ENCODE measurements around the gene UBASH3B. TPM values are rescaled to one million over a fixed set of nuclear protein-coding genes. Genes with fewer than 3 reads are reported as not detected.
"Not testable (repeated sequence)": the region's sequence is repeated elsewhere in the genome, so short reads cannot be mapped to it uniquely, and the experiment has no call there.

Gene UBASH3B
- total RNA-seq, 1 donor from 2014 or later = 4.3 TPM

DNA sequence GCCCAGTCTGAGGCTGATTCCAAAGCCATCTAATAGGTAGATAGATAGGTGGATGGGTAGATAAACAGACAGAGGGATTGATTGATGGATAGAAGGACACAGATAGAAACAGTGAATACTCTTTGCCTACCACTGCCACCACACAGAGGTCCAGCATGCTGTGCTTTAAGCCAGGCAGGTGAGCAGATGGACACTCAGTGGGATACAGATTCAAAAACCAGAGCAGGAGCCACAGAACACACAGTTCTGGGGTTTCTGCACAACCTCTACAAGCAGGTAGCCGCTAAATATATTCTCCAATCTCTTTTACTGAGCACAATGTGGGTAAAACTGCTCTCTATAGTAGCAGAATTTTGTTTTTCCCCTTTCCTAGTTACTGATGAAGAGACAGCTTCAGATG, 206.6 kb downstream of the UBASH3B start:
- no peak overlapping the region for H3K4me3 Mint-ChIP-seq
- peaks cover 9% of the 10 kb centered on the region for H3K4me1 Mint-ChIP-seq
- ATAC-seq (ENCODE audit: low read depth) = no peak
- no peak overlapping the region for H3K27ac Mint-ChIP-seq
- TF ChIP-seq CTCF (IDR thresholded peaks at IDR 0.05) = no peak
- H3K9me3 Mint-ChIP-seq = no peaks in the 10 kb centered on the region
- intact Hi-C loops (cut with micrococcal nuclease) = loop anchor here (5.0 kb wide), 1 partner anchor 385 kb away; no protein-coding TSS in a partner anchor
- ChIA-PET POLR2A (no interaction called here), CTCF (interaction anchor here (1.0 to 7.0 kb wide), 4 partner anchors 10 to 192 kb away, joined by 3 to 115 read pairs (median 24); no protein-coding TSS in a partner anchor)
- H3K27me3 Mint-ChIP-seq = peaks cover 27% of the 10 kb centered on the region
- no peaks in the 10 kb centered on the region for H3K36me3 Mint-ChIP-seq (ENCODE audit: low read depth)
- DNase-seq = no peak

GRCh38 chr11:122863154-122863553, 207.6 kb downstream of the UBASH3B start:
- POLR2A ChIA-PET = interaction anchor here (1.0 kb wide), 1 partner anchor 199 kb away, joined by 3 read pairs; the partner anchor contains the start of gene HSPA8
- intact Hi-C loops (cut with micrococcal nuclease) = loop anchor here (1.0 to 5.0 kb wide), 4 partner anchors 160 to 615 kb away; no protein-coding TSS in a partner anchor
- not testable (repeated sequence) for ATAC-seq (ENCODE audit: low read depth); H3K36me3 Mint-ChIP-seq (ENCODE audit: low read depth); H3K27ac Mint-ChIP-seq; DNase-seq; H3K9me3 Mint-ChIP-seq; H3K4me3 Mint-ChIP-seq; H3K4me1 Mint-ChIP-seq
- CTCF ChIA-PET = interaction anchor here (0.6 to 7.0 kb wide), 14 partner anchors 9 to 384 kb away, joined by 3 to 115 read pairs (median 5); no protein-coding TSS in a partner anchor
- peaks cover 33% of the 10 kb centered on the region for H3K27me3 Mint-ChIP-seq

GRCh38 chr11:122863704-122864326, 208.3 kb downstream of the UBASH3B start:
- POLR2A ChIA-PET = interaction anchor here (0.6 to 1.0 kb wide), 2 partner anchors 31 to 198 kb away, joined by 3 read pairs; partner anchors contain the start of gene HSPA8
- peak; percentile 80 for TF ChIP-seq CTCF (IDR thresholded peaks at IDR 0.05)
- intact Hi-C loops (cut with micrococcal nuclease) = loop anchor here (1.0 to 5.0 kb wide), 4 partner anchors 159 to 614 kb away; no protein-coding TSS in a partner anchor
- Mint-ChIP-seq H3K36me3 (ENCODE audit: low read depth) (no peaks in the 10 kb centered on the region), H3K9me3 (no peaks in the 10 kb centered on the region), H3K27me3 (peaks cover 33% of the 10 kb centered on the region), H3K27ac (no peak overlapping the region), H3K4me3 (no peak overlapping the region), H3K4me1 (peaks cover 9% of the 10 kb centered on the region)
- CTCF ChIA-PET = interaction anchor here (0.6 to 7.0 kb wide), 23 partner anchors 9 to 627 kb away, joined by 3 to 115 read pairs (median 4); partner anchors contain the start of gene CRTAM
- DNase-seq (no peak), ATAC-seq (ENCODE audit: low read depth) (no peak)

Other genes with a start within 250 kb of the UBASH3B start
- not detected in 2 replicates for gene CRTAM, start 182.8 kb downstream of the UBASH3B start, total RNA-seq
- 2.0 and 2.2 TPM in 2 replicates for gene JHY, start 227.0 kb downstream of the UBASH3B start, total RNA-seq

Measured in activated B cell treated with CpG ODN at 0.5 μM for 24 hours (primary cell).